HG02678 (cell line): Measurements from ENCODE around the gene HSD17B1.
"Not testable (repeated sequence)": the region's sequence is repeated elsewhere in the genome, so short reads cannot be mapped to it uniquely, and the experiment has no call there.

Source experiments
- ATAC-seq: cut with Tn5 transposase; IDR thresholded peaks from one replicate; pipeline ENCODE4 v1.9.1; 2021; ENCODE audit warnings: mild to moderate bottlenecking, moderate library complexity; ENCODE audit not compliant: unreplicated experiment

Gene HSD17B1

DNA sequence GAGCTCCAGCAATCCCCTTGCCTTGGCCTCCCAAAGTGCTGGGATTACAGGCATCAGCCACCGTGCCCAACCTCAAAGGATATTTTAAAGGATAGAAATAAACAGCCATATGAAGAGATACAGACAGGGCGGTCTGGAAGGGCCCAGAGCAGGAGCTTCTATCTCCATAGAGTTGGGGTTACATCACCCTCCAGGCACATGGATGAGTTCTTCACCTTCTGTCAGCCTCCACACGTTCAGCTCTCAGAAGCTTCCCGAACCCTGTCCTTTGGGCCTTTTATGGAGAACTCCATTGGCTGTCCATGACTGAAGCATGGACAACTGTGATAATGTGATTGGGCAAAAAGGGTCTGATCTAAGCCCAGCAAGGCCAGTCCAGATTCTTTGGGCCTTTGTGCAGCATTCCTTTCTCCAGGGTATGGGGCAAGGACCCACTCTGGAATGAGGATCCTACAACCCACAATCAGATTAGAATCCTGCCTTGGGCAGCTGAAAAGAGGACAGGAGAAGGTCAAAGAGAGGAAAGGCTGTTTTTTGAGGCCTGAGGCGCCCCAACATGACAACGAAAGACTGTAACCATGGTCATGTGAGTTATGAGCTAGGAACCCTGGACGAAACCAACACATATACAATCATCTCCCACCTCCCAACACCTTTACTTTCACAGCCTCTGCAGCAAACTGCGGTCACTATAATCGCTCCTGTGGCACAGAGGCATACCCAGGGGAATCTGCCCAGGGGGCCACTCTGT, 6.8 kb upstream of the HSD17B1 start:
- ATAC-seq, result not testable (repeated sequence)

DNA sequence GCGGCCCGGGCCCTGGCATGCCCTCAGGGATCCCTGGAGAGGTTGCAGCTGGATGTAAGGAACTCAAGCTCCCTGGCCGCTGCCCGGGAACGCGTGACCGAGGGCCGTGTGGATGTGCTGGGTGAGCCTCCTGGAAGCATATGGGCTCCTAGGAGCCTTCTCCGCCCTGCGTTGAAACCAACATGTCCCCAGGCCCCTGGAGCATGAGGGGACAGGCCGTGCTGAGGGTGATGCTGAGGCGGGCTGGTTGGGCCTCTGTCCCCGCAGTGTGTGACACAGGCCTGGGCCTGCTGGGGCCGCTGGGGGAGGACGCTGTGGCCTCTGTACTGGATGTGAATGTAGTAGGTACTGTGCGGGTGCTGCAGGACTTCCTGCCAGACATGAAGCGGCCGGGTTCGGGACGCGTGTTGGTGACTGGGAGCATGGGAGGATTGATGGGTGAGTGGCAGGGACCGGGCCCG, 5.7 kb upstream of the HSD17B1 start:
- ATAC-seq, result no peak

DNA sequence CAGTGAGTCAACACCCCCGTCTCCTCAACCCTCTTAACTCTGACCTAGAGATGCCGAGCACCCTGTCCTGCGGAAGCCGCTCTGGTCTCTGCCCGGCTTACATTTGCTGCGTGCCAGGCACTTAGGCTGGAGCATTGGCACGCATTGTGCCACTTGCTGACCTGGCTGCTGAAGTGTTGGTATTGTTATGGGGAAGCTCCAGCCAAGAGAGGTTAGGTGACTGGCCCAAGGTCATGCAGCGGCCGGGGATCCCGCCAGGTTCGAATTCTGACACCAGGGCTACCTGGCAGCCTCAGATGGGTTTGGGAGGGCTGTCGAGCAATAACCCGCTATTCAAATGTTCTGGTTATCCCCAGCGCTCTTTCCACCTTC, 5.0 kb upstream of the HSD17B1 start:
- no peak for ATAC-seq

DNA sequence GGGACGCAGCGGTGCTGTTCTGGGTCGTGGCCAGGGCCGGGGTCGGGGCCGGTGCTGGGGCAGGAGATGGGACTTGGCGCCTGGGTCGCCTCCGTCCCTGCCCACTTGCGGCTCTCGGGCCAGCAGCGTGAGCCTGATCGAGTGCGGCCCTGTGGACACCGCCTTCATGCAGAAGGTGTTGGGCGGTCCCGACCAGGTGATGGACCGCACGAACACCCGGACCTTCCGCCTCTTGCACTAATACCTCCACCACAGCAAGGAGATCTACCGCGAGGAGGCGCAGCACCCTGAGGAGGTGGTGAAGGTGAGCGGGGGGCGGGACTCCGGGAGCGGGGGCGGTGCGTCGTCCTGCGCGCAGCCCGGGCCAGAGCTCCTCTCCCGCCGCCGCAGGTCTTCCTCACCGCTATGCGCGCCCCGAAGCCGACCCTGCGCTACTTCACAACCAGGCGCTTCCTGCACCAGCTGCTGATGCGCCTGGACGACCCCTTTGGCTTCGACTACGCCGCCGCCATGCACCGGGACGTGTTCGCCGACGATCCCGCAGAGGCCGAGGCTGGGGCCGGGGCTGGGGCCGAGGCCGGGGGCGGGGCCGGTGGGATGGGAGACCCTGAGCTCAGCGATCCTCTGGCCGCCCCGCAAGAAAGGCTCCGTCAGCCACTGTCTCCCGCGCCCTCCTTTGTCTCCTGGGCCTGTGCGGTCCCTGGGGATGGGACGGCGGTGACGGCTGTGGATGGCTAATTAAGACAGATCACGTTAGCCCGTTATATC, 4.5 kb upstream of the HSD17B1 start:
- ATAC-seq, result peak; percentile 73

DNA sequence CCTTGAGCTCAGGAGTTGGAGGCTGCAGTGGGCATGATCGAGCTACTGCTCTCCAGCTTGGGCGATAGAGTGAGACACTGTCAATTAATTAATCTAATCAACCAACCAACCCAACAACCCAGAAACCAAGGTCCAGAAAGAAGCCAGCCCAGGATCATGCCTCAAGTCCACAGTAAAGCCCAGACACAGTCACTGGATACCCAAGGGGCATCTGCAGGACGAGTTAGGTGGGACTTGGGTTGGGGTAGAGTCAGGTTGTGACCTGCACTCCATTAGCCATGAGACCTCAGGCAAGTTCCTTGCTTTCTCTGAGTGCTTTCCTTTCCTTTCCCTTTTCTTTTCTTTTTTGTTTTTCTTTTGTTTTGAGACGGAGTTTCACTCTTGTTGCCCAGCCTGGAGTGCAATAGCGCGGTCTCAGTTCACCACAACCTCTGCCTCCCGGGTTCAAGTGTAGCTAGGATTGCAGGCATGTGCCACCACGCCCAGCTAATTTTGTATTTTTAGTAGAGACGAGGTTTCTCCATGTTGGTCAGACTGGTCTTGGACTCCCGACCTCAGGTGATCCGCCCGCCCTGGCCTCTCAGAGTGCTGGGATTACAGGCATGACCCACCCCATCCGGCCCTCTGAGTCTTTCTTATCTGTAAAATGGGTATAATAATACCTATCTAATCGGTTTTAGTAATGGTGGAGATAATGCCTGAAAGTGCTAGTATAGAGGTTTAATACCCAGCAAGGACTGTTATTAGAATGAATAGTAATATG, 3.5 kb upstream of the HSD17B1 start:
- no peak for ATAC-seq

DNA sequence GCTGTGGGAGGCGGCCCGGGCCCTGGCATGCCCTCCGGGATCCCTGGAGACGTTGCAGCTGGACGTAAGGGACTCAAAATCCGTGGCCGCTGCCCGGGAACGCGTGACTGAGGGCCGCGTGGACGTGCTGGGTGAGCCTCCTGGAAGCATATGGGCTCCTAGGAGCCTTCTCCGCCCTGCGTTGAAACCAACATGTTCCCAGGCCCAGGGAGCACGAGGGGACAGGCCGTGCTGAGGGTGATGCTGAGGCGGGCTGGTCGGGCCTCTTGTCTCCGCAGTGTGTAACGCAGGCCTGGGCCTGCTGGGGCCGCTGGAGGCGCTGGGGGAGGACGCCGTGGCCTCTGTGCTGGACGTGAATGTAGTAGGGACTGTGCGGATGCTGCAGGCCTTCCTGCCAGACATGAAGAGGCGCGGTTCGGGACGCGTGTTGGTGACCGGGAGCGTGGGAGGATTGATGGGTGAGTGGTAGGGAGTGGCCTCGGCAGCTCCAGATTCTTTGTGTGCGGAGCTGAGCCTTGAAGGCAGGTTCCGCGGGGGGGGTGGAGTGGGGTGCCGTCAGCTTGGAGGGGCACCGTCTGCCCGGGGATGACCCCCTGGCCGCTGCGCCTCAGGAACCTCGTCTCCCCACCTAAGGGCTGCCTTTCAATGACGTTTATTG, 567 bp downstream of the HSD17B1 start:
- no peak for ATAC-seq

DNA sequence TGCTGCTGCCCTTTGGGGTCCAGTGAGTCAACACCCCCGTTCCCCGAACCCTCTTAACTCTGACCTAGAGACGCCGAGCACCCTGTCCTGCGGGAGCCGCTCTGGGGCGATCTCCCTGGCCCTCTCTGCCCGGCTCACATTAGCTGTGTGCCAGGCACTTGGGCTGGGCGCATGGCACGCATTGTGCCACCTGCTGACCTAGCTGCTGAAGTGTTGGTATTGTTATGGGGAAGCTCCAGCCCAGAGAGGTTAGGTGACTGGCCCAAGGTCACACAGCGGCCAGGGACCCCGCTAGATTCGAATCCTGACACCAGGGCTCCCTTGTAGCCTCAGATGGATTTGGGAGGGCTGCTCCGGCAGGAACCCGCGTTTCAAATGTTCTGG, 1.1 kb downstream of the HSD17B1 start:
- ATAC-seq, result no peak

DNA sequence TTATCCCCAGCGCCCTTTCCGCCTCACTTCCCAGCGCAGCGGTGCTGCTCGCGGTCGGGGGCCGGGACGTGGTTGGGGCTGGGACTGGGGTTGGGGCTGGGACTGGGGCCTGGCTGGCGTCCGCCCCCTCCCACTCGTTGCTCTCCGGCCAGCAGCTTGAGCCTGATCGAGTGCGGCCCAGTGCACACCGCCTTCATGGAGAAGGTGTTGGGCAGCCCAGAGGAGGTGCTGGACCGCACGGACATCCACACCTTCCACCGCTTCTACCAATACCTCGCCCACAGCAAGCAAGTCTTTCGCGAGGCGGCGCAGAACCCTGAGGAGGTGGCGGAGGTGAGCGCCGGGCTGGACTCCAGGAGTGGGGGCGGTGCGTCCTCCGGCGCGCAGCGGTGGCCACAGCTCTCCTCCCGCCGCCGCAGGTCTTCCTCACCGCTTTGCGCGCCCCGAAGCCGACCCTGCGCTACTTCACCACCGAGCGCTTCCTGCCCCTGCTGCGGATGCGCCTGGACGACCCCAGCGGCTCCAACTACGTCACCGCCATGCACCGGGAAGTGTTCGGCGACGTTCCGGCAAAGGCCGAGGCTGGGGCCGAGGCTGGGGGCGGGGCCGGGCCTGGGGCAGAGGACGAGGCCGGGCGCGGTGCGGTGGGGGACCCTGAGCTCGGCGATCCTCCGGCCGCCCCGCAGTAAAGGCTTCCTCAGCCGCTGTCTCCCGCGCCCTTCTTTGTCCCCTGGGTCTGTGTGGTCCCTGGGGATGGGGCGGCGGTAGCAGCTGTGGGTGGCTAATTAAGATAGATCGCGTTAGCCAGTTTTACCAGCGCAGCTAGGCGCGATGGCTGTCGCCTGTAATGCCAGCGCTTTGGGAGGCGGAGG, 1.8 kb downstream of the HSD17B1 start:
- peak; percentile 90 for ATAC-seq

DNA sequence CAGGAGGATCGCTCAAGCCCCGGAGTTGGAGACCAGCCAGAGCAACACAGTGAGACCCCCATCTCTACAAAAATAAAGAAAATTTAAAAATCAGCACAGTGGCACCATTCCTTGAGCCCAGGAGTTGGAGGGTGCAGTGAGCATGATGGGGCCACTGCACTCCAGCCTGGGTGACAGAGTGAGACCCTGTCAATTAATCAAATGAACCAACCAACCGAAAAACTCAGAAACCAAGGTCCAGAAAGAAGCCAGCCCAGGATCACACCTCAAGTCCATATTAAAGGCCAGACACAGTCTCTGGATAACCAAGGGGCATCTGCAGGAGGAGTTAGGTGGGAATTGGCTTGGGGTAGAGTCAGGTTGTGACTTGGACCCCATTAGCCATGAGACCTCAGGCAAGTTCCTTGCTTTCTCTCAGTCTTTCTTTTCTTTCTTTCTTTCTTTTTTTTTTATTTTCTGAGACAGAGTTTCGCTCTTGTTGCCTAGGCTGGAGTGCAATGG, 2.4 kb downstream of the HSD17B1 start:
- ATAC-seq, result no peak

DNA sequence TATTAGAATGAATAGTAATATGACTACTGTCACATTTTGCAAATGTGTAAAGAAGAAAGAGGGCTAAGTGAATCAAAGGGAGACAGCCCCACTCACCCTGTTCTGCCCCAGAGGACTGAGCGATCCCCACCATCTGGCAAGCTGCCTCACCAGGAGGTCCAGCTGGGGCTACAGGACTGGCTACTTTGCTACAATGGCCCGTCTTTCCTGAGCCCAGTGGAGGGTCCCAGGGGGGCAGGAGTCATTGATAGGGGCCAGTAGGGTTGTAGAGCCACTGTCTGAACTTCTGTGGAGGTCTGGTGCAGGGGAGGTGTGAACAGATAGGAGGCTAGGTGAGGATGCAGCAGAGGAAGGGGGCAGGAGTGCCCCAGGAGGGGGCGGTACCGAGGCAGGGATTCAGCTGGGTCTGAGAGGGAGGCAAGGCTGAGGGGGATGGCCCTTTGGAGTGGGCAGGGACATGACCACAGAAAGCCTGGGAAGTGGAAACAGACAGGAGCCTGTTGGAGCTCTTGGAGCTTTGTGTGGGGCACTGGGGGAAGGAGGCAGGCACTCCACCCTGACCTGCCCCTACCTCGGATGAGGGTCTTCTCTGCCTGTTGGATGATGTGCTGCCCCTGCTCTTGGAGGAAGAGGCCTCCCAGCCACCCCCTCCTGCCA, 3.4 kb downstream of the HSD17B1 start:
- not testable (repeated sequence) for ATAC-seq

DNA sequence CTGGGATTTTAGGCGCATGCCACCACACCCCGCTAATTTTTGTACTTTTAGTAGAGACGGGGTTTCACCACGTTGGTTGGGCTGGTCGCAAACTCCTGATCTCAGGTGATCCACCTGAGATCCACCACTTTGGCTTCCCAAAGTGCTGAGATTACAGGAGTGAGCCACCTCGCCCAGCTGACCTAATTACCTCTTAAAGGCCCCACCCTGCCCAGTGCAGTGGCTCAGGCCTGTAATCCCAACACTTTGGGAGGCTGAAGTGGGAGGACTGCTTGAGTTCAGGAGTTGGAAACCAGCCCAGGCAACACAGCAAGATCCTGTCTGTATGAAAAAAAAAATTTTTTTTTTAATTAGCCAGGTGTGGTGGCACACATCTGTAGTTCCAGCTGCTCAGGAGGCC, 6.4 kb downstream of the HSD17B1 start:
- no peak for ATAC-seq

DNA sequence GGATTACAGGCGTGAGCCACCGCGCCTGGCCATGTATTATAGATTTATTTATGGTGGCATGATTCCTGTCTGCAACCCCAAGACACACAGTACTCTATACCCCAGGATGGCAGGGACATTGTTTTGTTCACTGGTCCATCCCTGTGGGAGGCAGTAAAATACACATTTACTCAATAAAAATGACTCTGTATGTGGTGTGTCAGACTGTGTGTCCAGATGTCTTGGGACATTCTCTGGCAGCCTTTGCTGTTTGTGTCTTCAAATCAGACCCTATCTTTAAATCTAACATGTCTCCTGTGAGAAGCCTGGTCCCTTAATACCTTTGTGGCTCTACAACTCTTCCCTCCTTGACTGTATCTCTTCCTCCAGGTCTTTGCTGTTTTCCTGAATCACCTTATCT, 7.5 kb downstream of the HSD17B1 start:
- ATAC-seq, result no peak

DNA sequence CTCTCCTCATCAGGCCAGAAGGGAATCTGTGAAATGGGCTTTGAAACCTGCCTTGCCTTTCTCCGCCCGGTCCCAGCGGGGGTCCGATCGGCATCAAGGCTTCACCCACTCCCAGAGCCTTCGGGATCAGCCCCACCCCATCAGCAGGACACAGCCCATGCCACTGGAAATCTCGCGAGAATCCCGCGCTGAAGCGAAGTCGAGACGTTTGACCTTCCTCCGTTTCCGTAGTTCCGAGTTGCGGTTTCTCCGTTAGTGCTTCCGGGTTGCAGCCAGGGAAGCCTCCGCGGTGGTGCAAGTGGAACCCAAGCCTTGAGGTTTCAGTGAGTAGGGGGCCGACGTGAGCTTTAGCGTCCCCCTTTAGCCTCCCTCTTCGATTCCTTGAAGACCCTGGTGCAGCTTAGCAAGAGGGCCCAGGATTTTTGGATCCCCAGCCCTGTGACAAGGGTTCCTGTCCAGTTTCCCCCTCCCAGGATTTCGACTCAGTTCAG, 9.2 kb downstream of the HSD17B1 start, which contains the start of gene COASY:
Gene COASY (plus strand): TSS at position 252 of the 491 bp plus-strand sequence. CDS start 475 bp downstream, outside the sequence.
- peak; percentile 58 for ATAC-seq

DNA sequence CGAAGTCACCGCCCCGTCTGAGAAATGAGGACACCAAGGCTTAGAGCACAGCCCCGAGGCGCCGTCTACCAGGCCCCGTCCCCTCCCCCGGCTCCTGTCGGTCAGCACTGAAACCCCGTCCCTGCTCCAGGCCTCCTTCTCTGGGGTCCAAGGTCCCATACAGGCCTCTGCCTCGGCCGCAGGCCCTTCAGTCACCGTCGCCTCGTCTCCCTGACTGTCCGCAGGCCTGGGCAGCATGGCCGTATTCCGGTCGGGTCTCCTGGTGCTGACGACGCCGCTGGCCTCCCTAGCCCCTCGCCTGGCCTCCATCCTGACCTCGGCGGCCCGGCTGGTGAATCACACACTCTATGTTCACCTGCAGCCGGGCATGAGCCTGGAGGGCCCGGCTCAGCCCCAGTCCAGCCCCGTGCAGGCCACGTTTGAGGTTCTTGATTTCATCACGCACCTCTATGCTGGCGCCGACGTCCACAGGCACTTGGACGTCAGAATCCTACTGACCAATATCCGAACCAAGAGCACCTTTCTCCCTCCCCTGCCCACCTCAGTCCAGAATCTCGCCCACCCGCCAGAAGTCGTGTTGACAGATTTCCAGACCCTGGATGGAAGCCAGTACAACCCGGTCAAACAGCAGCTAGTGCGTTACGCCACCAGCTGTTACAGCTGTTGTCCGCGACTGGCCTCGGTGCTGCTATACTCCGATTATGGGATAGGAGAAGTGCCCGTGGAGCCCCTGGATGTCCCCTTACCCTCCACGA, 9.8 kb downstream of the HSD17B1 start:
- ATAC-seq, result no peak

DNA sequence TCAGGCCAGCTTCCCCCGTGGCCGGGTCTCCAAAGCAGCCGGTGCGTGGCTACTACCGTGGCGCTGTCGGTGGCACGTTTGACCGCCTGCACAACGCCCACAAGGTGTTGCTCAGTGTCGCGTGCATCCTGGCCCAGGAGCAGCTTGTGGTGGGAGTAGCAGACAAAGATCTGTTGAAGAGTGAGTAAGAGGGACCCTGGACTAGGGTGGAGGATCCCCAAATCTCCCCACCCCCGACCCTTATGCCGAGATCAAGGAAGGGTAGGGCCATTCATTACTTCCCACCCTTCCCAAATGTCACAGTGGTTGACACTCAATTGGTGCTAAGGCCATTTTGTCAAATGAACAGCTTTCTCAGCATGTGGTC, 10.4 kb downstream of the HSD17B1 start:
- ATAC-seq, result no peak

DNA sequence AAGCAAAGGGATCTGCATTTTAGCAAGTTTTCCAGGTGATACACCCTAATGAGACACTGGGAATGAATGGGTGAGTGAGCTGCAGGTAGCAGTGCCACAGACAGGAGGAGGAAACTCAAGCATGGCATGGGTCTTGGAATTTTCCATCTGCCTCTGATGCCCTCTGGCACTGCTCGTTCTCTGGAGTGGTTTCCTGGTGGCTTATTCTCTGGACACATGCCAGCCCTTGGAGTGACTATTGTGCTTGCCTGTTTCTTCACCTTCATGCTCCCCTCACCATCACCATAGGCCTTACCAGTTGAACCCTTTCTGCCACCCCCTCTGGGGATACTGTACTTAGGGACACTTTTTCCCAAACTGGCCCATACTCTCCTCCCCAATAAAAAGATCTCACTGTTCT, 10.8 kb downstream of the HSD17B1 start:
- ATAC-seq, result no peak

DNA sequence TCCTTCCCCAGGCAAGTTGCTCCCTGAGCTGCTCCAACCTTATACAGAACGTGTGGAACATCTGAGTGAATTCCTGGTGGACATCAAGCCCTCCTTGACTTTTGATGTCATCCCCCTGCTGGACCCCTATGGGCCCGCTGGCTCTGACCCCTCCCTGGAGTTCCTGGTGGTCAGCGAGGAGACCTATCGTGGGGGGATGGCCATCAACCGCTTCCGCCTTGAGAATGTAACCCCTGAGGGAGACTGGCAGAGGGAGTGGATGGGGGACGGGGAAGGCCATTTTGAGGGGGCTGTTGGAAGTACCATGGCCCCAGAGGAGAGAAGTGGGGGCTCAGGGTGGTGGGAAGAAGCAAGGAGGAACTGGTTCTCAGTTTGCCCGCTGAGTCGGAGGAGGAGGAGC, 11.2 kb downstream of the HSD17B1 start:
- no peak for ATAC-seq

DNA sequence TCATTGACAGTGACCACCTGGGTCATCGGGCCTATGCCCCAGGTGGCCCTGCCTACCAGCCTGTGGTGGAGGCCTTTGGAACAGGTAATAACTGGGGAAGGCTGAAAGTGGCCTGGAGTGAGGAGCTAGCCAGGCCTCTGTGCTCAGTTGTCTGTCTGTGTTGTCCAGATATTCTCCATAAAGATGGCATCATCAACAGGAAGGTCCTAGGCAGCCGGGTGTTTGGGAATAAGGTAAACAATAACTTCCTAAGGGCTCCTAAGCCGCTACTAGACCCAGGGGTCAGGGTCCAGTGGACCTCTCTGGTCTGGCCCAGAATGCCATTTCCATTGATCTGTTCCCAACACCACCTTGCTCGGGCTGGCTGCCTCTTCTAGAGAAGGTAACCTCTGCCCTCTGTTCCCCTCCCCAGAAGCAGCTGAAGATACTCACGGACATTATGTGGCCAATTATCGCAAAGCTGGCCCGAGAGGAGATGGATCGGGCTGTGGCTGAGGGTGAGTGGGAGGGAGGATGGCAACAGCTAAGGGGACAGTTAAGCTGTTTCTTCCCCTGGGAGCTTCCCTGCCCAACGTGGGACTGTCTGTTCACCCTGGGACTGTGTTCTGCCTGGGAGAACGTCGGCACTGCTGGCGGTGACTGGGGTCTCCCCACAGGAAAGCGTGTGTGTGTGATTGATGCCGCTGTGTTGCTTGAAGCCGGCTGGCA, 12.2 kb downstream of the HSD17B1 start:
- ATAC-seq, result no peak
